Activated naive CD8-positive, alpha-beta T cell treated with anti-CD3 and anti-CD28 coated beads, Interleukin-2, amount 50 U/mL, for 24 hours (primary cell): ENCODE results near the gene SDHAF3.
A peak's percentile ranks its signal among the peaks of the same experiment; 100 is the strongest.
"Not testable (repeated sequence)": the region's sequence is repeated elsewhere in the genome, so short reads cannot be mapped to it uniquely, and the experiment has no call there.

Experiments
- ATAC-seq: fragments of 150-1000 bp; cut with Tn5 transposase; one replicate; pipeline ENCODE4 v1.10.0; 2021
- DNase-seq: peaks from one replicate; pipeline ENCODE4 v3.0.0; 2021
- H3K27ac Mint-ChIP-seq: one replicate; pipeline ENCODE4 v1.8.0; 2021; ENCODE audit warnings: mild to moderate bottlenecking, mixed read lengths
- H3K27me3 Mint-ChIP-seq: one replicate; pipeline ENCODE4 v1.8.0; 2021; ENCODE audit warnings: mixed read lengths
- H3K36me3 Mint-ChIP-seq: one replicate; pipeline ENCODE4 v1.8.0; 2021; ENCODE audit warnings: low read depth, mixed read lengths
- H3K4me1 Mint-ChIP-seq: one replicate; pipeline ENCODE4 v1.8.0; 2021; ENCODE audit warnings: mixed read lengths
- H3K4me3 Mint-ChIP-seq: one replicate; pipeline ENCODE4 v1.8.0; 2021; ENCODE audit warnings: mild to moderate bottlenecking, moderate library complexity, mixed read lengths
- H3K9me3 Mint-ChIP-seq: one replicate; pipeline ENCODE4 v1.8.0; 2021; ENCODE audit warnings: mixed read lengths

The SDHAF3 gene

GRCh38 chr7:97155897-97156418 is 38.5 kb downstream of the SDHAF3 start:
- H3K9me3 Mint-ChIP-seq: peaks cover 10% of the 10 kb centered on the region
- H3K36me3 Mint-ChIP-seq: peaks cover 37% of the 10 kb centered on the region
- H3K27ac Mint-ChIP-seq: no peak overlapping the region
- H3K27me3 Mint-ChIP-seq: no peaks in the 10 kb centered on the region
- DNase-seq: no peak
- no peaks in the 10 kb centered on the region for H3K4me1 Mint-ChIP-seq
- no peak for ATAC-seq
- H3K4me3 Mint-ChIP-seq: no peak overlapping the region

GRCh38 chr7:97159984-97160383 is 42.5 kb downstream of the SDHAF3 start:
- not testable (repeated sequence) for DNase-seq, H3K4me1 Mint-ChIP-seq, ATAC-seq, H3K27me3 Mint-ChIP-seq, H3K4me3 Mint-ChIP-seq, H3K27ac Mint-ChIP-seq
- H3K9me3 Mint-ChIP-seq: peaks cover 17% of the 10 kb centered on the region
- peaks cover 59% of the 10 kb centered on the region for H3K36me3 Mint-ChIP-seq

- H3K27ac Mint-ChIP-seq, DNase-seq, H3K27me3 Mint-ChIP-seq, H3K4me3 Mint-ChIP-seq, ATAC-seq: not testable (repeated sequence)
- H3K4me1 Mint-ChIP-seq: peaks cover 12% of the 10 kb centered on the region
- H3K36me3 Mint-ChIP-seq: peaks cover 70% of the 10 kb centered on the region
- H3K9me3 Mint-ChIP-seq: peaks cover 17% of the 10 kb centered on the region
Measured at GRCh38 chr7:97161609-97162008, 44.1 kb downstream of the SDHAF3 start.

- no peaks in the 10 kb centered on the region for H3K27me3 Mint-ChIP-seq
- peaks cover 54% of the 10 kb centered on the region for H3K36me3 Mint-ChIP-seq
Measured at GRCh38 chr7:97166308-97166707, 48.8 kb downstream of the SDHAF3 start.

GRCh38 chr7:97167176-97167575 is 49.7 kb downstream of the SDHAF3 start:
- Mint-ChIP-seq H3K27me3 (no peaks in the 10 kb centered on the region), H3K36me3 (peaks cover 46% of the 10 kb centered on the region), H3K9me3 (peaks cover 16% of the 10 kb centered on the region), H3K4me3 (no peak overlapping the region), H3K27ac (no peak overlapping the region), H3K4me1 (peaks cover 17% of the 10 kb centered on the region)
- ATAC-seq (peak; percentile 40), DNase-seq (no peak)

More at GRCh38 chr7:97166308-97166707, 48.8 kb downstream of the SDHAF3 start:
- Mint-ChIP-seq H3K27ac (no peak overlapping the region), H3K9me3 (peaks cover 16% of the 10 kb centered on the region), H3K4me1 (peaks cover 21% of the 10 kb centered on the region), H3K4me3 (no peak overlapping the region)
- DNase-seq: no peak
- ATAC-seq: no peak

GRCh38 chr7:97167749-97168148 is 50.3 kb downstream of the SDHAF3 start:
- no peak overlapping the region for H3K27ac Mint-ChIP-seq
- no peak for DNase-seq
- H3K4me1 Mint-ChIP-seq: peaks cover 15% of the 10 kb centered on the region
- no peak for ATAC-seq
- H3K4me3 Mint-ChIP-seq: no peak overlapping the region
- H3K27me3 Mint-ChIP-seq: no peaks in the 10 kb centered on the region
- peaks cover 40% of the 10 kb centered on the region for H3K36me3 Mint-ChIP-seq
- peaks cover 16% of the 10 kb centered on the region for H3K9me3 Mint-ChIP-seq

GRCh38 chr7:97174303-97174702 is 56.8 kb downstream of the SDHAF3 start:
- ATAC-seq: no peak
- Mint-ChIP-seq H3K9me3 (no peaks in the 10 kb centered on the region), H3K4me1 (peaks cover 2% of the 10 kb centered on the region), H3K36me3 (peaks cover 2% of the 10 kb centered on the region), H3K4me3 (no peak overlapping the region), H3K27ac (no peak overlapping the region), H3K27me3 (no peaks in the 10 kb centered on the region)
- no peak for DNase-seq

- H3K27ac Mint-ChIP-seq: no peak overlapping the region
- no peaks in the 10 kb centered on the region for H3K27me3 Mint-ChIP-seq
- peaks cover 16% of the 10 kb centered on the region for H3K36me3 Mint-ChIP-seq
- no peak overlapping the region for H3K4me3 Mint-ChIP-seq
- peaks cover 3% of the 10 kb centered on the region for H3K4me1 Mint-ChIP-seq
- no peaks in the 10 kb centered on the region for H3K9me3 Mint-ChIP-seq
- DNase-seq (peak; percentile 38), ATAC-seq (no peak)
Measured at GRCh38 chr7:97179454-97180104, 62.1 kb downstream of the SDHAF3 start.

- ATAC-seq: no peak
- Mint-ChIP-seq H3K36me3 (peaks cover 16% of the 10 kb centered on the region), H3K27ac (no peak overlapping the region), H3K27me3 (peaks cover under 1% of the 10 kb centered on the region), H3K4me1 (no peaks in the 10 kb centered on the region), H3K9me3 (no peaks in the 10 kb centered on the region), H3K4me3 (no peak overlapping the region)
- DNase-seq: no peak
Measured at GRCh38 chr7:97187067-97187466, 69.6 kb downstream of the SDHAF3 start.

GRCh38 chr7:97196174-97196573 is 78.7 kb downstream of the SDHAF3 start:
- not testable (repeated sequence) for H3K4me1 Mint-ChIP-seq, DNase-seq, H3K36me3 Mint-ChIP-seq, H3K4me3 Mint-ChIP-seq, ATAC-seq, H3K27ac Mint-ChIP-seq
- Mint-ChIP-seq H3K9me3 (peaks cover 18% of the 10 kb centered on the region), H3K27me3 (peaks cover 24% of the 10 kb centered on the region)

GRCh38 chr7:97198596-97198995 is 81.1 kb downstream of the SDHAF3 start:
- DNase-seq: no peak
- peaks cover 18% of the 10 kb centered on the region for H3K9me3 Mint-ChIP-seq
- no peaks in the 10 kb centered on the region for H3K36me3 Mint-ChIP-seq
- no peak overlapping the region for H3K4me3 Mint-ChIP-seq
- no peak overlapping the region for H3K27ac Mint-ChIP-seq
- H3K4me1 Mint-ChIP-seq: no peaks in the 10 kb centered on the region
- H3K27me3 Mint-ChIP-seq: peaks cover 17% of the 10 kb centered on the region
- ATAC-seq: no peak

GRCh38 chr7:97200018-97200417 is 82.5 kb downstream of the SDHAF3 start:
- H3K4me3 Mint-ChIP-seq: no peak overlapping the region
- H3K36me3 Mint-ChIP-seq: no peaks in the 10 kb centered on the region
- no peak for ATAC-seq
- DNase-seq: no peak
- H3K27ac Mint-ChIP-seq: no peak overlapping the region
- peaks cover 11% of the 10 kb centered on the region for H3K9me3 Mint-ChIP-seq
- no peaks in the 10 kb centered on the region for H3K4me1 Mint-ChIP-seq
- H3K27me3 Mint-ChIP-seq: peaks cover 12% of the 10 kb centered on the region

GRCh38 chr7:97203957-97204356 is 86.5 kb downstream of the SDHAF3 start:
- Mint-ChIP-seq H3K9me3 (no peaks in the 10 kb centered on the region), H3K4me3 (no peak overlapping the region), H3K4me1 (no peaks in the 10 kb centered on the region), H3K27me3 (no peaks in the 10 kb centered on the region), H3K36me3 (no peaks in the 10 kb centered on the region), H3K27ac (no peak overlapping the region)
- no peak for DNase-seq
- no peak for ATAC-seq

GRCh38 chr7:97204821-97205220 is 87.3 kb downstream of the SDHAF3 start:
- H3K27ac Mint-ChIP-seq: no peak overlapping the region
- no peaks in the 10 kb centered on the region for H3K27me3 Mint-ChIP-seq
- no peaks in the 10 kb centered on the region for H3K4me1 Mint-ChIP-seq

GRCh38 chr7:97215556-97215955 is 98.1 kb downstream of the SDHAF3 start:
- peaks cover 13% of the 10 kb centered on the region for H3K27me3 Mint-ChIP-seq
- peaks cover 21% of the 10 kb centered on the region for H3K9me3 Mint-ChIP-seq
- no peak for DNase-seq
- no peak overlapping the region for H3K27ac Mint-ChIP-seq
- ATAC-seq: no peak
- H3K4me1 Mint-ChIP-seq: no peaks in the 10 kb centered on the region
- H3K36me3 Mint-ChIP-seq: no peaks in the 10 kb centered on the region
- H3K4me3 Mint-ChIP-seq: no peak overlapping the region

More at GRCh38 chr7:97204821-97205220, 87.3 kb downstream of the SDHAF3 start:
- no peak for DNase-seq
- no peak for ATAC-seq
- H3K36me3 Mint-ChIP-seq: no peaks in the 10 kb centered on the region
- no peaks in the 10 kb centered on the region for H3K9me3 Mint-ChIP-seq
- no peak overlapping the region for H3K4me3 Mint-ChIP-seq
